Astrocyte of the spinal cord (primary cell): ENCODE measurements around the gene CCDC88C.

Source experiments
- DNase-seq: peaks from one replicate; pipeline ENCODE4 v3.0.0; 2011; ENCODE audit warnings: low read depth, low spot score
- H3K4me3 ChIP-seq: 2 replicates; pipeline ENCODE4 v1.5.1; 2011; ENCODE audit warnings: low read depth, mild to moderate bottlenecking, low read length, moderate library complexity
- in situ Hi-C: cut with HindIII; loops from 2 replicates; pipeline ENCODE4 v1.10.0; 2017; ENCODE audit warnings: low sequenced_read_pairs
- TF ChIP-seq, protein P1 (sequence below): IDR thresholded peaks from 2 replicates; pipeline ENCODE4 v1.5.1; 2012; ENCODE audit warnings: low read depth, mild to moderate bottlenecking, low read length, inconsistent platforms

CCDC88C gene

DNA sequence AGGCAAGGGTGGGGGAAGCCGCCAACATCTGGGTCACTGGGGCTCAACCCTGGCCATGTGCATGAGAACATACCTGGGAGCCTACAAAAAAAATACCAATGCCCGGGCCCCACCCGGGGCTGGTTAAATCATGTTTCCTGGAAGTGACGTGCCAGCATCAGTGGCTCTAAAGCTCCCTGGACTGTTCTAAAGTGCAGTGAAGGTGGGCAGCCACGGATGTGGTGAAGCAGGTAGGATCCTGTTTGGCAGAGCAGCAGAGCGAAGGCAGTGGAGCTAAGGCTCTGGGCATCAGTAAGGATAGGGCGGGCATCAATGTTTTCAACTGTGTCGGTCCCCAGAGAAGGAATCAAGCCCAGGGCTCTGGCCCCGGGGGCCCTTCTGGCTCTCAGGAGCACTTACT is 172.6 kb downstream of the CCDC88C start:
- no peak for DNase-seq
- TF ChIP-seq, protein P1, sequence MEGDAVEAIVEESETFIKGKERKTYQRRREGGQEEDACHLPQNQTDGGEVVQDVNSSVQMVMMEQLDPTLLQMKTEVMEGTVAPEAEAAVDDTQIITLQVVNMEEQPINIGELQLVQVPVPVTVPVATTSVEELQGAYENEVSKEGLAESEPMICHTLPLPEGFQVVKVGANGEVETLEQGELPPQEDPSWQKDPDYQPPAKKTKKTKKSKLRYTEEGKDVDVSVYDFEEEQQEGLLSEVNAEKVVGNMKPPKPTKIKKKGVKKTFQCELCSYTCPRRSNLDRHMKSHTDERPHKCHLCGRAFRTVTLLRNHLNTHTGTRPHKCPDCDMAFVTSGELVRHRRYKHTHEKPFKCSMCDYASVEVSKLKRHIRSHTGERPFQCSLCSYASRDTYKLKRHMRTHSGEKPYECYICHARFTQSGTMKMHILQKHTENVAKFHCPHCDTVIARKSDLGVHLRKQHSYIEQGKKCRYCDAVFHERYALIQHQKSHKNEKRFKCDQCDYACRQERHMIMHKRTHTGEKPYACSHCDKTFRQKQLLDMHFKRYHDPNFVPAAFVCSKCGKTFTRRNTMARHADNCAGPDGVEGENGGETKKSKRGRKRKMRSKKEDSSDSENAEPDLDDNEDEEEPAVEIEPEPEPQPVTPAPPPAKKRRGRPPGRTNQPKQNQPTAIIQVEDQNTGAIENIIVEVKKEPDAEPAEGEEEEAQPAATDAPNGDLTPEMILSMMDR: no peak
- H3K4me3 ChIP-seq: no peak overlapping the region
- in situ Hi-C loops: no loop called here

GRCh38 chr14:91244501-91244901 is 173.1 kb downstream of the CCDC88C start, which contains the start of gene GPR68:
TSS of gene GPR68 (minus strand) at chr14:91244704. CDS start at chr14:91235050, 9,654 bp downstream.
- TF ChIP-seq, protein P1: no peak
- in situ Hi-C loops: no loop called here
- DNase-seq: peak; percentile 74
- peak within 1 kb of the TSS; percentile 22 for H3K4me3 ChIP-seq

DNA sequence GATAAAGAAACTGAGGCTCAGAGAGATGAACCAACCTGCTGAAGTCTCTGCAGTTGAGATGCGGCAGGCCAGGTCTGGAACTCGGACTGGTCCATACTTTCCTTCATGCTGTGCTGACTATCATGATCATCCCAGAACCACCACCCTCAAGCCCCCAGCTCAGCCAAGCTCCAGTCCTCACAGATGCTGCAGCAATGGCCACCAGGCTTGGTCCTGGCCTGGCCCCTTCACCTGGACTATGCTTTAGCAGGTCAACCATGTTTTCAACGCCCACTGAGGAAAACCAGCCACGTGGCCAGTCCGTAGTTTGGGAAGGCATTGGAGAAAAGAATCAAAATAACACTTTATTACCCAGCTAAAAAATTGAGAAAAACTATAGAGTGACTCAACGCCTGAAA is 174.5 kb downstream of the CCDC88C start:
- in situ Hi-C loops: no loop called here
- TF ChIP-seq, protein P1: no peak
- DNase-seq: no peak
- H3K4me3 ChIP-seq: no peak overlapping the region

- TF ChIP-seq, protein P1: no peak
- no peak overlapping the region for H3K4me3 ChIP-seq
- no peak for DNase-seq
- in situ Hi-C loops: no loop called here
These were observed 175.0 kb downstream of the CCDC88C start for GRCh38 chr14:91242635-91243034.

DNA sequence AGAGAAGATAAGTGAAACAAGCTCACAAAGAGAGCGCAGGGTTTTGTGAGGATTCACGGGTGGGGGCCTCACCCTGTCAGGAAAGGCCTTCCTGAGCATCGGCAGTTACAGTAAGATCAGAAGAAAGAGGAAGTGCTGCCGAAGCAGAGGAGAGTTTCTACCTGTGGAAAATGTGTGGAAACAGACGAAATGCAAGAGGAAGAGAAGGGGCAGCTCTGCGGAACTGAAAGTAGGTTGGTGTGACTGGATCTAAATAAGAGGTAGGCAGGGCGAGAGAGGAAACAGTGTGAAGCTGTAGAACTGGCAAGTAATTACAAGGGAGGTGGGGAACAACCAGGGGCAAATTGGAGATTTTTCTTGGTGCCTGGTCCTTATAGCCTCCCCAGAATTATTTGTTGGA is 175.8 kb downstream of the CCDC88C start:
- no peak overlapping the region for H3K4me3 ChIP-seq
- no peak for DNase-seq
- in situ Hi-C loops: no loop called here
- TF ChIP-seq, protein P1: no peak

- TF ChIP-seq, protein P1: no peak
- DNase-seq: no peak
- H3K4me3 ChIP-seq: no peak overlapping the region
- in situ Hi-C loops: no loop called here
These were observed 179.0 kb downstream of the CCDC88C start for GRCh38 chr14:91238661-91239060.

- DNase-seq: no peak
- no peak overlapping the region for H3K4me3 ChIP-seq
- TF ChIP-seq, protein P1: no peak
- in situ Hi-C loops: no loop called here
These were observed 179.5 kb downstream of the CCDC88C start for GRCh38 chr14:91238085-91238484.
